ENCODE results near the gene VTN.
A peak's percentile ranks its signal among the peaks of the same experiment; 100 is the strongest.

The VTN gene

GRCh38 chr17:28367641-28368305, 2.3 kb downstream of the VTN start:
- H3K27ac ChIP-seq: no peak overlapping the region
- TF ChIP-seq ZFX (IDR thresholded peaks at IDR 0.05): no peak

GRCh38 chr17:28366605-28367004, 3.5 kb downstream of the VTN start:
- no peak overlapping the region for H3K27ac ChIP-seq
- no peak for TF ChIP-seq ZFX (IDR thresholded peaks at IDR 0.05)
- TF ChIP-seq, protein P1, sequence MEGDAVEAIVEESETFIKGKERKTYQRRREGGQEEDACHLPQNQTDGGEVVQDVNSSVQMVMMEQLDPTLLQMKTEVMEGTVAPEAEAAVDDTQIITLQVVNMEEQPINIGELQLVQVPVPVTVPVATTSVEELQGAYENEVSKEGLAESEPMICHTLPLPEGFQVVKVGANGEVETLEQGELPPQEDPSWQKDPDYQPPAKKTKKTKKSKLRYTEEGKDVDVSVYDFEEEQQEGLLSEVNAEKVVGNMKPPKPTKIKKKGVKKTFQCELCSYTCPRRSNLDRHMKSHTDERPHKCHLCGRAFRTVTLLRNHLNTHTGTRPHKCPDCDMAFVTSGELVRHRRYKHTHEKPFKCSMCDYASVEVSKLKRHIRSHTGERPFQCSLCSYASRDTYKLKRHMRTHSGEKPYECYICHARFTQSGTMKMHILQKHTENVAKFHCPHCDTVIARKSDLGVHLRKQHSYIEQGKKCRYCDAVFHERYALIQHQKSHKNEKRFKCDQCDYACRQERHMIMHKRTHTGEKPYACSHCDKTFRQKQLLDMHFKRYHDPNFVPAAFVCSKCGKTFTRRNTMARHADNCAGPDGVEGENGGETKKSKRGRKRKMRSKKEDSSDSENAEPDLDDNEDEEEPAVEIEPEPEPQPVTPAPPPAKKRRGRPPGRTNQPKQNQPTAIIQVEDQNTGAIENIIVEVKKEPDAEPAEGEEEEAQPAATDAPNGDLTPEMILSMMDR (conservative IDR thresholded peaks at IDR 0.05): no peak

DNA sequence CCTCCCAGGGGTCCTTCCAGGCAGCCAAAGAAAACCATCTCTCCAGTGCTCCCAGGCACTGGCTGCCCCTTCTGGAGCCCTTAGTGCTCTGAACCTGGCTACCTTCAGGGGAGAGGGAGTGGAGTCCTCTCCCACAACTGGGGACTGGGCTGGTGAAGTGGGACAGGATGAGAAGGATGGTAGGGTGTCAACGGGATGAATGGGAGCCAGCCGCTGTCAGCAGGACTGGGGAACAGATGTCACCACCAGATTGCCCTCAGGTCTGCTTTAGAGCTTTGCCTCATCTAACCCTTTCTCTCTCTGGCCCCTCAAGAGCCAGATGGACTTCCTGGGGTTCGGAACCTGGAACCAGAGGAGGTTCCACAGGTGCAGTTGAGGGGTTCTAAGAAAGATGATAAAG, 4.6 kb downstream of the VTN start:
- TF ChIP-seq, protein P1 (conservative IDR thresholded peaks at IDR 0.05): no peak
- TF ChIP-seq ZFX (IDR thresholded peaks at IDR 0.05): no peak
- no peak overlapping the region for H3K27ac ChIP-seq

- no peak for TF ChIP-seq ZFX (IDR thresholded peaks at IDR 0.05)
- TF ChIP-seq, protein P1 (conservative IDR thresholded peaks at IDR 0.05): no peak
- H3K27ac ChIP-seq: no peak within 1 kb of the TSS
Observed at GRCh38 chr17:28364665-28365363, 5.3 kb downstream of the VTN start, which contains the start of gene SEBOX. TSS of gene SEBOX (minus strand) at chr17:28365199. CDS start at chr17:28365151, 48 bp downstream.

GRCh38 chr17:28363776-28364650, 6.1 kb downstream of the VTN start:
- TF ChIP-seq ZFX (IDR thresholded peaks at IDR 0.05): no peak
- TF ChIP-seq, protein P1 (conservative IDR thresholded peaks at IDR 0.05): no peak
- no peak overlapping the region for H3K27ac ChIP-seq

- no peak overlapping the region for H3K27ac ChIP-seq
- no peak for TF ChIP-seq ZFX (IDR thresholded peaks at IDR 0.05)
- TF ChIP-seq, protein P1 (conservative IDR thresholded peaks at IDR 0.05): no peak
Observed at GRCh38 chr17:28363186-28363585, 6.9 kb downstream of the VTN start.

GRCh38 chr17:28357901-28358197, 12.3 kb downstream of the VTN start:
- no peak for TF ChIP-seq ZFX (IDR thresholded peaks at IDR 0.05)
- TF ChIP-seq, protein P1 (conservative IDR thresholded peaks at IDR 0.05): no peak
- H3K27ac ChIP-seq: peak overlapping the region; percentile 98
